Body of pancreas (tissue), 4 donors: ENCODE data around the gene FAM83B. TPM values are rescaled to one million over a fixed set of nuclear protein-coding genes. Genes with fewer than 3 reads are reported as not detected.

Experiments used
- ATAC-seq: fragments of 150-250 bp; one replicate; pipeline ENCODE4 v1.9.1; 2016
- DNase-seq, 4 donors: peaks; one replicate each; pipeline ENCODE4 v3.0.0-alpha.2; 2019
- H3K27ac ChIP-seq, 4 donors: fragments of 200-600 bp; sonication (generic); 1 replicate in 3 of 4; 2 replicates in 1 of 4; pipeline versions ENCODE4 v1.5.1 to v1.6.1; 2016 to 2019; ENCODE audit warnings: mild to moderate bottlenecking in 1 of 4, mixed read lengths in 1 of 4, moderate library complexity in 1 of 4
- H3K27me3 ChIP-seq, 2 donors: fragments of 200-600 bp; sonication (generic); one replicate each; pipeline ENCODE4 v1.6.0; 2016; ENCODE audit warnings: mild to moderate bottlenecking in 1 of 2
- H3K36me3 ChIP-seq, 2 donors: fragments of 200-600 bp; sonication (generic); replicated peaks in 1 of 2; 2 replicates each; pipeline ENCODE4 v1.5.1; 2016; ENCODE audit warnings: low read depth in 2 of 2; ENCODE audit not compliant: insufficient read depth in 1 of 2
- H3K4me1 ChIP-seq: fragments of 200-600 bp; sonication (generic); one replicate; pipeline ENCODE4 v1.6.0; 2016
- H3K4me3 ChIP-seq, 2 donors: fragments of 200-600 bp; sonication (generic); 1 replicate in 1 of 2; 2 replicates in 1 of 2; pipeline ENCODE4 v1.5.1; 2016 to 2019
- H3K9me3 ChIP-seq, 3 donors: fragments of 200-600 bp; sonication (generic); 1 replicate in 2 of 3; 2 replicates in 1 of 3; pipeline ENCODE4 v1.5.1; 2016
- POLR2A ChIP-seq, 3 donors: fragments of 450-650 bp; IDR thresholded peaks; one replicate each; pipeline ENCODE4 v1.6.1; 2016; ENCODE audit warnings: antibody characterized with exemption in 3 of 3, mild to moderate bottlenecking in 2 of 3
- WGBS, 2 donors: methylation state at CpG; one replicate each; pipeline ENCODE4 v1.1.5; 2017; 5-methylcytosine and 5-hydroxymethylcytosine counted together
- intact Hi-C: fragments of 100-400 bp; cut with DNase I; formaldehyde crosslinking; loops from one replicate; pipeline ENCODE4 v1.15.1; 2023
- total RNA-seq, 2 donors: library from RNA; depleted of rRNA; stranded (reverse); fragments of >200 nt; gene quantifications; one replicate each; pipeline ENCODE4 v1.1.0, GENCODE V29; 2016
- TF ChIP-seq, protein P1 (sequence below), 7 experiments: fragments of 450-650 bp in 4 of 7; fragments of 200-600 bp in 3 of 7; sonication (generic) in 3 of 7; IDR thresholded peaks; one replicate each; pipeline ENCODE4 v1.5.1; 2016 to 2019; ENCODE audit warnings: antibody characterized with exemption in 7 of 7

FAM83B gene
- total RNA-seq, 2 donors from 2014 or later, result 3.4 to 6.9 TPM

DNA sequence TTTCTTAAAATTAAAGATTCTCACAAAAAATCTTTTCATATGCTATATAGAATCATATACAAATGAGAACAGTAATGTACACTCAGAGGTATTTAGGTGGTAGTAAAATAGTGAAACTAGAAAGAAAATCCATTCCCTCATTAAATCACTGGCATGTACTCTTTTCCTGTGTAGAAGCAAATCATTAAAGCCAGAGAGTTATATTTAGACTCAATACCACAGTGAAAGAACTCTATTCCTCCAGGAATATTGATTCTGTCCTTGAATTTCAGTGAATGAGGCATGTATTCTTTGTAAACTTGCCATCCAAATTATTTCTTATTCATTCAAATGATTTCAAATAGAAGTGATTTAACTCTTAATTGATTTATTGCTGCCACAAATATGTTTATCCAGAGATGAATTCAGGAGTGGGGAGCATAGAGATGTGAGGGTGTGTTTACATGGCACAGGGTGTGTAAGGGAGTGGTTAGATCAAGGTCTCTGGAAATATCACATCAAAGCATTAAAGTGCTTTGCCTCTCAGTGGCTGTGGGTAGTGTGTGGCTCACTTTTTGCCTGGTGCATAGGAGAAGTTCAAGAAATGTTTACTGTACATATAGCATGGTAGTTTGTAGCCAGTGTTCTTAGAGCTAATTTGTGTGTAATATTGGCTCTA lies 141.2 kb downstream of the FAM83B start:
- DNase-seq (no peak), ATAC-seq (no peak)
- TF ChIP-seq POLR2A (IDR thresholded peaks at IDR 0.05), result no peak
- TF ChIP-seq, protein P1, sequence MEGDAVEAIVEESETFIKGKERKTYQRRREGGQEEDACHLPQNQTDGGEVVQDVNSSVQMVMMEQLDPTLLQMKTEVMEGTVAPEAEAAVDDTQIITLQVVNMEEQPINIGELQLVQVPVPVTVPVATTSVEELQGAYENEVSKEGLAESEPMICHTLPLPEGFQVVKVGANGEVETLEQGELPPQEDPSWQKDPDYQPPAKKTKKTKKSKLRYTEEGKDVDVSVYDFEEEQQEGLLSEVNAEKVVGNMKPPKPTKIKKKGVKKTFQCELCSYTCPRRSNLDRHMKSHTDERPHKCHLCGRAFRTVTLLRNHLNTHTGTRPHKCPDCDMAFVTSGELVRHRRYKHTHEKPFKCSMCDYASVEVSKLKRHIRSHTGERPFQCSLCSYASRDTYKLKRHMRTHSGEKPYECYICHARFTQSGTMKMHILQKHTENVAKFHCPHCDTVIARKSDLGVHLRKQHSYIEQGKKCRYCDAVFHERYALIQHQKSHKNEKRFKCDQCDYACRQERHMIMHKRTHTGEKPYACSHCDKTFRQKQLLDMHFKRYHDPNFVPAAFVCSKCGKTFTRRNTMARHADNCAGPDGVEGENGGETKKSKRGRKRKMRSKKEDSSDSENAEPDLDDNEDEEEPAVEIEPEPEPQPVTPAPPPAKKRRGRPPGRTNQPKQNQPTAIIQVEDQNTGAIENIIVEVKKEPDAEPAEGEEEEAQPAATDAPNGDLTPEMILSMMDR (IDR thresholded peaks at IDR 0.05), result no peak
- Histone ChIP-seq H3K9me3 (no peaks in the 10 kb centered on the region), H3K36me3 (no peaks in the 10 kb centered on the region), H3K4me1 (no peaks in the 10 kb centered on the region), H3K27ac (no peak overlapping the region), H3K27me3 (no peaks in the 10 kb centered on the region), H3K4me3 (no peak overlapping the region)
- intact Hi-C loops, result no loop called here

DNA sequence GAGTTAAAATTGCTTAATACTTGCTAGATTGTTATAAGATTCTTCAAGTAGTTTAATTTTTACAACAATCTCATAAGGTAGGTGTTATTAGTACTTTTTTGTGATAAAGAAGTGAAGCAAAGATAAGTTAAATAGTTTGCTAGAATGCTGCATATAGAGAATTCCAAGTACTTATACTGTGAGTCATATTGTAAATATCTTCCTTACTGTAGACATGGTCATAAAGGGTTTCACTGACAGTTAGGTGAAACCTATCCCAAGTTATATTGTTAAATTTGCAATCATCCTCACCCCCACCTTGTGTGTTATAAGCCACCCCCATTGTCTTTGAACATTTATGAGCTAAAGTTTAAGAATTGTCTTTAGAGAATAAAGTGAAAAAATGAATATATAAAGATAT lies 142.0 kb downstream of the FAM83B start:
- Histone ChIP-seq H3K36me3 (no peaks in the 10 kb centered on the region), H3K4me1 (no peaks in the 10 kb centered on the region), H3K27ac (no peak overlapping the region), H3K9me3 (no peaks in the 10 kb centered on the region), H3K27me3 (no peaks in the 10 kb centered on the region), H3K4me3 (no peak overlapping the region)
- ATAC-seq, result no peak
- intact Hi-C loops, result no loop called here
- no peak for DNase-seq
- no peak for TF ChIP-seq POLR2A (IDR thresholded peaks at IDR 0.05)
- TF ChIP-seq, protein P1 (IDR thresholded peaks at IDR 0.05), result no peak

- no peaks in the 10 kb centered on the region for H3K36me3 ChIP-seq
- no peak overlapping the region for H3K4me3 ChIP-seq
- WGBS, 2 donors, result 14 to 17% methylated on average over 3 of the region's 3 CpGs
- no peaks in the 10 kb centered on the region for H3K27me3 ChIP-seq
- intact Hi-C loops, result no loop called here
- DNase-seq (no peak), ATAC-seq (no peak)
- no peak overlapping the region for H3K27ac ChIP-seq
- TF ChIP-seq POLR2A (IDR thresholded peaks at IDR 0.05), result no peak
- TF ChIP-seq, protein P1 (IDR thresholded peaks at IDR 0.05), result no peak
- H3K4me1 ChIP-seq, result no peaks in the 10 kb centered on the region
- no peaks in the 10 kb centered on the region for H3K9me3 ChIP-seq
Measured at GRCh38 chr6:54990001-54990400, 143.4 kb downstream of the FAM83B start.
